ENCODE measurements around the gene NFAM1.

The NFAM1 gene

DNA sequence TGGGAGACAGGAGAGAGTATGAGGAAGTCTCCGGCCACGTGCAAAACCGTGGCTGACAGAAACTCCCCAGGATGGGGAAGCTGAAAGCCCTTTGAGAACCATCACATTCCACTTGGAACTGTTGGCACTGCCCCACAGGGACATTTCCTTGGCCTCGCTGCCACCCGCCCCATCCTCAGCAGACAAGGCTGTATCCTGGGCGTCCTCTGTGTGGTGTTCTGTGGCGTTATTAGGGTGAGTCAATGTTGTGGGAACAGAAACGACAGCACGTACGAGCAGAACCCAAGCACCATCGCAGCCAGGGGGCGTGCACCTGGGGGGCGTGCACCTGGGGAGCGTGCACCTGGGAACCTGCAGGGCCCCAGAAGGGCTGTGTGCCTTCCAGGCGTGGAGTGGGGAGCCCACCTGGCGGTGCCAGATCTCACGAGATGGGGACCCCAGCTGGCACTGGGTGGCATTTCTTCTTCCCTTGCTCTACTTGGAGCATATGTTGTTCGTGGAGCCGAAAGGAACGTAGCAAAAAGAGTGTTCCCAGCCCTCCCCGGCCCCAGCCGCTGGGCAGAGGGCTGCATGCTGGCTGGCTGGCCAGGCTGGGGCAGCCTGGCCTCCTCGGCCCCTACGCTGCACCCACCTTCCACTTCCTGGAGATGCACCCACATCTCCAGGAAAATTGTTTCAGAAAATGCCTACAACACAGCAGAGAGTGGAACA, 35.4 kb downstream of the NFAM1 start:
- H3K9ac ChIP-seq (ENCODE audit: low read depth, low read length), result no peak overlapping the region
- no peaks in the 10 kb centered on the region for H3K36me3 ChIP-seq (ENCODE audit: insufficient read depth, low read length)
- no peaks in the 10 kb centered on the region for H3K9me3 ChIP-seq (ENCODE audit: control insufficient read depth, insufficient read depth, low read length)
- H3K4me1 ChIP-seq (ENCODE audit: insufficient read depth, low read length), result peaks cover 3% of the 10 kb centered on the region; the same call in 1 of the 2 replicates

DNA sequence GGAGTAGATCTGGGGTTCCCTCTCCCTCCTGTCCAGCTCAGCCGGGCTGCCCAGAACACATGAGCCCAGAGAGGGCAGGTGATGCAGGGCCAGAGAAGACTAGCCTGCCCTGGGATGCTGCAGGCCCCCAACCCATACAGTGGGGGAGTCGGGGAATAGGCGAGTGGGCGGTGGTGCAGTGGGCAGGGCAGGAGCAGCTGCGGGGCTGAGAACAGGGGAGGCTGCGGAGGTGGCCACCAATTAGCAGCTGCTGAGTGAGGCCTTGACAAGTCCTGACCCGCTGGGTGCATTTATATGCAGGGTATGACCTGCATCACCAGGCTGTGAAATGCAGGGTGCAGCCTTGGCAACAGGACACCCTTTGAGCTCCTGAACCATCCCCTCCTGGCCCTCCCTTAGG, 43.1 kb downstream of the NFAM1 start:
- Histone ChIP-seq H3K9ac (ENCODE audit: low read depth, low read length) (no peak overlapping the region), H3K4me1 (ENCODE audit: insufficient read depth, low read length) (no peaks in the 10 kb centered on the region), H3K9me3 (ENCODE audit: control insufficient read depth, insufficient read depth, low read length) (no peaks in the 10 kb centered on the region), H3K36me3 (ENCODE audit: insufficient read depth, low read length) (no peaks in the 10 kb centered on the region)

GRCh38 chr22:42388130-42388797, 43.9 kb downstream of the NFAM1 start:
- Histone ChIP-seq H3K9ac (ENCODE audit: low read depth, low read length) (no peak overlapping the region), H3K4me1 (ENCODE audit: insufficient read depth, low read length) (no peaks in the 10 kb centered on the region), H3K36me3 (ENCODE audit: insufficient read depth, low read length) (no peaks in the 10 kb centered on the region), H3K9me3 (ENCODE audit: control insufficient read depth, insufficient read depth, low read length) (no peaks in the 10 kb centered on the region)

- H3K9ac ChIP-seq (ENCODE audit: low read depth, low read length), result no peak overlapping the region
- H3K4me1 ChIP-seq (ENCODE audit: insufficient read depth, low read length), result no peaks in the 10 kb centered on the region
- no peaks in the 10 kb centered on the region for H3K9me3 ChIP-seq (ENCODE audit: control insufficient read depth, insufficient read depth, low read length)
- no peaks in the 10 kb centered on the region for H3K36me3 ChIP-seq (ENCODE audit: insufficient read depth, low read length)
Observed at GRCh38 chr22:42387631-42388030, 44.6 kb downstream of the NFAM1 start.

DNA sequence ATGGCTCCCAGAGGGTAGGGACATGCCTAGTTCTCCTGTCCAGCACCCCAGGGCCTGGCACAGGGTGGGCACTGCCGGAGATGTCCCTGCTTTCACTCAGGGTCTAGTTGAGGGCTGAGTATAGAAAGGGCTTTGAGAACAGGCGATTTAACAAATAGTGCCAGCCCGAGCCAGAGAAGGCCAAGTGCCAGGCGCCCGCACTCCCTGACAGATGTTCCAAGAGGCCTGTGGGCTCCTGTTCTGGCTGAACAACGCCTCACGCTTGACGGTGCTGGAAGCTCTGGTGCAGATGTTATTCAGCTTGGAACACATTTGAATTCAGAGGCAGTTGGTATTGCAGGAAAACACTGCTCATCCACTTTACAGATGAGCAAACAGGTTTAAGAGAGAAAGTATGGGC, 46.5 kb downstream of the NFAM1 start:
- H3K9ac ChIP-seq (ENCODE audit: low read depth, low read length), result no peak overlapping the region
- H3K4me1 ChIP-seq (ENCODE audit: insufficient read depth, low read length), result no peaks in the 10 kb centered on the region; the same call in 1 of the 2 replicates
- H3K9me3 ChIP-seq (ENCODE audit: control insufficient read depth, insufficient read depth, low read length), result no peaks in the 10 kb centered on the region
- H3K36me3 ChIP-seq (ENCODE audit: insufficient read depth, low read length), result no peaks in the 10 kb centered on the region

DNA sequence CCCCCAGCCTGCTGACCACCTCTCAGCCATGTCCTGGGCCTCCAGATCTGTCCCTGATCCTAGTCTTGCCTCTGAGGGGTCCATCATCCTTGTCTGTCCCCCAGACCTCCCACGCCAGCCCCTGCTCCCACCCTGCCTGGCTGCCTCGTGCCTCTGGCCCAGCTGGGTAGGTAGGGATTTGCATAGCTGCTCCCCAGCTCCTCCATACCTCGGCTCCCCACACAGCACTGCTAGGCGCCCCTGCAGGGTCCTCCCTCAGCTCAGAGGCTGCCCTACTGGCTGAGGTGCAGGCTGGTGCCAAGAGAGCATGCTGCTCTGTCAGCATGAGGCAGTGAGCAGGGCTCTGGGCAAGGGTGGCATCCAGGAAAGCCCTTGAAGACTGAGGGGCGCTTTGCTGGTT, 47.7 kb downstream of the NFAM1 start:
- H3K9me3 ChIP-seq (ENCODE audit: control insufficient read depth, insufficient read depth, low read length), result no peaks in the 10 kb centered on the region
- no peaks in the 10 kb centered on the region; the same call in 1 of the 2 replicates for H3K4me1 ChIP-seq (ENCODE audit: insufficient read depth, low read length)
- no peak overlapping the region for H3K9ac ChIP-seq (ENCODE audit: low read depth, low read length)
- H3K36me3 ChIP-seq (ENCODE audit: insufficient read depth, low read length), result no peaks in the 10 kb centered on the region

DNA sequence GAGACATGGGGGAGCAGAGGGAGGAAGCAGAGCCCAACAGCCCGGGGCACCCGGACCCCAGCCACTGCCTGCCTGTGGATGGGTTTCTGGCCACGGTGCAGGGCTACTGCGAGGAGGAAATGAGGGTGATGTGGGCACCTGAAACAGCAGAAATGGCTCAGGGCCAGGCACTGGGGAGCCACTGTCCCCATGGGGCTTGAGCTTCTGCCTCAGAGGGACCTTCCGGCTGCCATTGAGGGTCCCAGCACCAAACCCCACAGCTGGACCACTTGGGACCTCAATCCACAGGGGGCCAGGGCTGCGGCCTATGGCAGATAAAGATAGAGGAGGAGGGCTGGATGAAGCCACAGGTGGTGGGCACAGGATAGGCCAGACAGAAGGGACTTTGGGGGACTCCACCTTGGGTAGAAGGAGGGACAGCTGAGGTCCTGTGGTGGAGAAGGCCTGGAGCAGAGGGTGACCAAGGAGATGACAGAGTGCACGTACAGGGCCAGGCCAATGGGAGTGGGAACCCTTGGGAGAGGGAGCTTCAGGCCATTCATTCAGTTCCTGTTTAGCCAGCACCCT, 48.3 kb downstream of the NFAM1 start:
- H3K4me1 ChIP-seq (ENCODE audit: insufficient read depth, low read length), result no peaks in the 10 kb centered on the region; the same call in 1 of the 2 replicates
- no peaks in the 10 kb centered on the region for H3K9me3 ChIP-seq (ENCODE audit: control insufficient read depth, insufficient read depth, low read length)
- H3K9ac ChIP-seq (ENCODE audit: low read depth, low read length), result no peak overlapping the region
- no peaks in the 10 kb centered on the region for H3K36me3 ChIP-seq (ENCODE audit: insufficient read depth, low read length)

DNA sequence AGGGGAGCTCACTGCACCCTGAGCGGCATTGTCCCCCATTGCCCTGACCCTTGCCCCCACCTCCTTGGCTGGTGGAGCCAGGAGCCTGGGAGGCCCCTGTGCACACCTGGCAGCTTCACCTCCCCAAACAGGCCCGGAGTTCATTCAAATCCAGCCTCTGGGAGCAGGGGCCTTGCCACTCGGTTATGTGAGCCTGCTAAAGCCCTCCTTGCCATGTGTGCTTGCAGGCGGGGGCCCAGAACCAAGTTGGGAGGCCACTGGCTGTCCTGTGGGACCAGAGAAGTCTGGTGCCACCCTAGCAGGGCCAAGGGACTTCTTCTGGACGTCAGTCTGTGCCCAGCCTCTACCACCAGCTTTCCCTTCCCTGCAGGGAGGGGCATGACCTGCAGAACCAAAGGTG, 48.9 kb downstream of the NFAM1 start:
- Histone ChIP-seq H3K9me3 (ENCODE audit: control insufficient read depth, insufficient read depth, low read length) (peaks cover 3% of the 10 kb centered on the region), H3K36me3 (ENCODE audit: insufficient read depth, low read length) (no peaks in the 10 kb centered on the region), H3K4me1 (ENCODE audit: insufficient read depth, low read length) (no peaks in the 10 kb centered on the region; the same call in 1 of the 2 replicates), H3K9ac (ENCODE audit: low read depth, low read length) (no peak overlapping the region)

DNA sequence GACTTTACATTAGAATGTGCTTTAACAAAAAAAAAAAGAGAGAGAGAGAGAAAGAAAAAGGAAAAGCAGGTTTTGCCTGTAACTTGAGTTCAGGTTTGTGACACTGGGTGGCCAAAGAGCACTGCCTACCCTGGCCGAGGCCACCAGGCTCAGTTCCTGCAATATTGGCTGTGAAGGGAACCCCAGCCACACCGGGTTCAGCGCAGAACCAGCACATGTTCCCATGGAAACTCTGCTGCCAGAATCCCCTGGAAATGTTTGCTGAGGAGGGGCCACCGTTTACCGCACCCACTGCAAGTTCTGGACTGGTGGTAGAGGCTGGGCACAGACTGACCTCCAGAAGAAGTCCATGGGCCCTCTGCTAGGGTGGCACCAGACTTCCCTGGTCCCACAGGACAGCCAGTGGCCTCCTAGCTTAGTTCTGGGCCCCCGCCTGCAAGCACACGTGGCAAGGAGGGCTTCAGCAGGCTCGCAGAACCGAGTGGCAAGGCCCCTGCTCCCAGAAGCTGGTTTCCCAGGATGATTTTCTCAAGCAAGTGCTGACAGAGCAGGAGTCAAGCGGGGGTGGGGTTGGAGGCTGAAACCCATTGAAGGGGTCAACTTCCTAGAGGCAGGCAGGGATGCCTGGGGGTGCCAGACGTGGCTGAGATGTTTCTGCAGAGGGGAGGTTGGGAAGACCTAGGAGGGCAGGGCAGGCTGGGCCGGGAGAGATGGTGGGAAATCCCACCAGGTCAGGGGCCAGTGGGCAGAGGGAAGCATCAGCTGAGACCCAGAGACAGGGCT, 51.2 kb downstream of the NFAM1 start:
- Histone ChIP-seq H3K9me3 (ENCODE audit: control insufficient read depth, insufficient read depth, low read length) (peaks cover 3% of the 10 kb centered on the region), H3K36me3 (ENCODE audit: insufficient read depth, low read length) (no peaks in the 10 kb centered on the region), H3K4me1 (ENCODE audit: insufficient read depth, low read length) (peaks cover 10% of the 10 kb centered on the region; the same call in 1 of the 2 replicates), H3K9ac (ENCODE audit: low read depth, low read length) (no peak overlapping the region)

- H3K4me1 ChIP-seq (ENCODE audit: insufficient read depth, low read length), result peaks cover 13% of the 10 kb centered on the region; the same call in 1 of the 2 replicates
- peaks cover 3% of the 10 kb centered on the region for H3K9me3 ChIP-seq (ENCODE audit: control insufficient read depth, insufficient read depth, low read length)
- H3K36me3 ChIP-seq (ENCODE audit: insufficient read depth, low read length), result no peaks in the 10 kb centered on the region
- H3K9ac ChIP-seq (ENCODE audit: low read depth, low read length), result no peak overlapping the region
Observed at GRCh38 chr22:42379966-42380537, 52.2 kb downstream of the NFAM1 start.

DNA sequence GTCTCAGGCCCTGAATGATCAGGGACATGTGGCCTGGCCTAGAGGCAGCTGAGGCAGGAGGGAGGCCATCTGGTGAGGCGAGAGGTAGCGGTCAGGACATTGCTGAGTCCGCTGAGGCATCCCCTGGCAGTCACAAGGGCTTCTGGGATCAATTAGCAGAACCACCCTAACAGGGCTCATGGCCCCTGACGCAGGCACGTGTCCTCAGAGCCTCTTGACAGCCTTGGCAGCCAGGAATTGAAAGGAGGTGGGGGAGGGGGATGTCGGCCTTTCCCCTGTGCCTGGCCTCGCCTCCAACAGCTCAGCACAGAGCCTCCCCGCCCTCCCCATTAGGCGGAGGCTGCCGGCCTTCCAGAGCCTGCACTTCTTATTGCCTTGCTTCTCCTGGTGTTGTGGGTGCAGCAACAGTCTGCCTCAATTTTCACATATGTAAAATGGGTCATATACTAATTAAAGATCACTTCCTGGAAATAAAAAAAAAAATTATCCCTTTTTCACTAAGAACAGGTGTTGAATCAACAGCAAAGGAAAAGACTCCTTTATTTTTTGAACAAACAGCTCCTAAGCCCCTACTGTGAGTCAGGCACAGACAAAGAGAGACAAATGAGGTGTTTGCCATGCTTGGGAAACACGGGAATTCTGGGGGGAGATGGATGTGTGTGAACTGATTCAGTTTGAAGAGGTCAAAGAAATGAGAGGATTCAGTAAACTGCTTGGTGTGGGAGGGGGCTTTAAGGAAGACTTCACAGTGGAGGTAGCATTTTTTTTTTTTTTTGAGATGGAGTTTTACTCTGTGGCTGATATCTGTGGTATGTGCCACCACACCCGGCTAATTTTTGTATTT, 55.3 kb downstream of the NFAM1 start:
- H3K4me1 ChIP-seq (ENCODE audit: insufficient read depth, low read length), result peaks cover 16% of the 10 kb centered on the region; the same call in 1 of the 2 replicates
- H3K9ac ChIP-seq (ENCODE audit: low read depth, low read length), result no peak overlapping the region
- peaks cover 3% of the 10 kb centered on the region for H3K9me3 ChIP-seq (ENCODE audit: control insufficient read depth, insufficient read depth, low read length)
- H3K36me3 ChIP-seq (ENCODE audit: insufficient read depth, low read length), result no peaks in the 10 kb centered on the region

GRCh38 chr22:42375982-42376381, 56.2 kb downstream of the NFAM1 start:
- Histone ChIP-seq H3K36me3 (ENCODE audit: insufficient read depth, low read length) (no peaks in the 10 kb centered on the region), H3K4me1 (ENCODE audit: insufficient read depth, low read length) (peaks cover 22% of the 10 kb centered on the region), H3K9ac (ENCODE audit: low read depth, low read length) (no peak overlapping the region), H3K9me3 (ENCODE audit: control insufficient read depth, insufficient read depth, low read length) (peaks cover 3% of the 10 kb centered on the region)

GRCh38 chr22:42372976-42373375, 59.2 kb downstream of the NFAM1 start:
- Histone ChIP-seq H3K36me3 (ENCODE audit: insufficient read depth, low read length) (no peaks in the 10 kb centered on the region), H3K9ac (ENCODE audit: low read depth, low read length) (no peak overlapping the region), H3K9me3 (ENCODE audit: control insufficient read depth, insufficient read depth, low read length) (no peaks in the 10 kb centered on the region), H3K4me1 (ENCODE audit: insufficient read depth, low read length) (peaks cover 29% of the 10 kb centered on the region)
